Measurements from ENCODE around the gene XRCC2.
"Not testable (repeated sequence)": the region's sequence is repeated elsewhere in the genome, so short reads cannot be mapped to it uniquely, and the experiment has no call there.

The XRCC2 gene

DNA sequence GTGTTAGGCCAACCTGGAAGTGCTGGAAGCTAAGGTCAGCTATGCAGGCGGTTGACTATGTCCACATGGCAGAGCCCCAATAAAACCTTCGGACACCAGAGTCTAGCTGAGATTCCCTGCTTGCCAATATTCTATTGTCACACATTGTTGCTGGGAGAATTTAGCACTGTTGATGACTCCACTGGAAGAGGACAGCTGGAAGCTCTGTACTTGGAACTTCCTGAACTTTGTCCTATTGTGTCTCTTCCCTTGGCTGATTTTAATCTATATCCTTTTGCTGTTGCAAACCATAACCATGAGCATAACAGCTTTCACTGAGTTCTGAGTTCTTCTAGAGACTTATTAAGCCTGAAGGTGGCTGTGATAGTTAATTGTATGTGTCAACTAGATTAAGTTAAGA, 12.0 kb downstream of the XRCC2 start:
- no peak for DNase-seq

- DNase-seq, result no peak
Observed at GRCh38 chr7:152663148-152663740, 12.7 kb downstream of the XRCC2 start.

GRCh38 chr7:152661479-152661878, 14.5 kb downstream of the XRCC2 start:
- DNase-seq, result no peak

DNA sequence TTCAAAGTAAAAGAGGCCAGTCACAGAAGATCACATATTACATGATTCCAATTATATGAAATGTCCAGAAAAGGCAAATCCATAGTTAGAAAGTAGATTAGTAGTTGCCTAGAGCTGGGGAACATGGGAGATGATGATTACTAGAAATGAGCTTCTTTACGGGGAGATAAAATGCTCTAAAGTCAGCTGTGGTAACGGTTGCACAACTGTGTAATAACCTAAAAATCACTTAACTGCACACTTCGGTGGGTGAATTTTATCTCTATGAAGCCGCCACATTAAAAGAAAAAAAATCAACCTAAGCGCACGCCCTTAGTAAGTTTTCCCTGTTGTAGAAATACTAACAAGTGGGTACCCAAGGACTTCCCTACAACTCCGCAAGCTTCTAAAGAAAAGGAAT, 15.9 kb downstream of the XRCC2 start:
- no peak for DNase-seq

DNA sequence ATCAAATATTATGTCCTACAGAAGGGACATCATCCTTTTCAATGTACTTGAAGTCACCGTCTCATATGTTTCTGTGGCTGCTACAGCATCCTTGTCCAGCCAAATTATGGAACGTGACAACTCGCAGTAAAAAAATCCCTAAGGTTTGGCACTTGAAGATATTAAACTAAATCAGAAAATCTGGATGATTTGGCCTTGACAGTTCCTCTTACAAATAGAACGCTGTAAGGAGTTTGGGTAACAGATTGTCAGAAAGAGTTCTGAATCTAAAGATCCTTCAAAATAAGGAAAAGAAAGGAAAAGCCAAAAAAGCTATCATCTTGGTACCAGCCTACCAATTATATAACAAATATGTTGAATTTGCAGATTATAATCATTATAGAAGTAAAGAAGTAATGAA, 21.0 kb downstream of the XRCC2 start:
- no peak for DNase-seq

GRCh38 chr7:152649220-152649619, 26.7 kb downstream of the XRCC2 start:
- no peak for DNase-seq

GRCh38 chr7:152647009-152647408, 28.9 kb downstream of the XRCC2 start:
- no peak for DNase-seq

DNA sequence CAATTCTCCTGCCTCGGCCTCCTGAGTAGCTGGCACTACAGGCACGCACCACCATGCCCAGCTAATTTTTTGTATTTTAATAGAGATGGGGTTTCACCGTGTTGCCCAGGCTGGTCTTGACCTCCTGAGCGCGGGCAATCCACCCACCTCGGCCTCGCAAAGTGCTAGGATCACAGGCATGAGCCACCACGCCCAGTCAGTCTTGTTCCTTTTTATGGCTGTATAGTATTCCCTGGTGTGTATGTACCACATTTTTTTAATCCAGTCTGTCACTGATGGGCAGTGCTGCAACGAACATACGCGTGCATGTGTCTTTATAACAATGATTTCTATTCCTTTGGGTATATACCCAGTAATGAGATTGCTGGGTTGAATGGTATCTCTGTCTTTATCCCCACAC, 29.4 kb downstream of the XRCC2 start:
- not testable (repeated sequence) for DNase-seq

- DNase-seq, result no peak
Observed at GRCh38 chr7:152643979-152644559, 31.9 kb downstream of the XRCC2 start.

GRCh38 chr7:152641384-152641783, 34.6 kb downstream of the XRCC2 start:
- DNase-seq, result no peak

DNA sequence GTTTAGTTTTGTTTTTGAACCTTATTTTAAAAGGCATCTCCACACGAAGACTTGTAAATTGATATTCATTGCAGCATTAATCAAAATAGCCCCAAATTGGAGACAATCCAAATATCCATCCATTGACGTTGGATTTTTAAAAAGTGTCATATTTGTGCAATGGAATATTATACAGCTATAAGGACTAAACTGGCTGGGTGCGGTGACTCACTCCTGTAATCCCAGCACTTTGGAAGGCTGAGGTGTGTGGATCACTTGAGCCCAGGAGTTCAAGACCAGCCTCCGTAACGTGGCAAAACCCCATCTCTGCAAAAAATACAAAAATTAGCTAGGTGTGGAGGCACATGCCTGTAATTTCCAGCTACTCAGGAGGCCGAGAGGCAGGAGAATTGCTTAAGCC, 35.1 kb downstream of the XRCC2 start:
- DNase-seq, result no peak

- no peak for DNase-seq
Observed at GRCh38 chr7:152637920-152638580, 37.9 kb downstream of the XRCC2 start.

DNA sequence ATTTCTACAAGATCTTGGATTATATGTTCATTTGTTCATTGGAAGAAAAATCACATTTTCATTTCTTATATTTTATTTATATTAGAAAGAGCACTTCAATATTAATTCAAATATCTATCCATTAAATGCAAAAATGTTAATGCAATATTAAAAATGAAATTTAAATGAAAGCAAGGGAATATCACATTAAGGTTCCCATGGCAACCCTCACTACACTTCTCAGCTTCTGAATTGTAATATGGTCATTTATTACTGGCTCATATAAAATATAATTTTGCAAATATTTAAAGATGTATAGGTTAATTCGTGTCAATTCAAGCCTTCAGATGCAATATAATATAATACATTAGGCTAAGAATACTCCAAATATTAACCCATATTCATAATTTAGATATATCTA, 38.8 kb downstream of the XRCC2 start:
- DNase-seq, result no peak

DNA sequence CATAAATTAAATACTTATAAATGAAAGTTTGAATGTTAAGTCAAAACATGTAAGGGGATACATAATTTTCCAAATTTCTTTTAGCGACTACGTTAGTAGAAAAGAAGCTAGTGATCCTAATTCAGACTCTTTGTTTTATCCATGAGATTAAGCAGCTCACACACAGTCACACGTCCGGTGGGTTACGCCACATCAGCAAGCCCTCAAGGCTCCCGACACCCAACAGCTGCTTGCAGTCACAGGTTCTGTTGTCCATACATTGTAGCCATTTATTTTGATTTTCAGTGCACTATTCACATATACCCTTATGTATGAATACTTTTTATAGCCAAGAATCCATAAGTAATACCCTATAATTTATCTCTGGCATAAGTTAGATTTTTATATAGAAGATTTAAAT, 39.5 kb downstream of the XRCC2 start:
- no peak for DNase-seq

GRCh38 chr7:152633504-152633903, 42.4 kb downstream of the XRCC2 start:
- no peak for DNase-seq

GRCh38 chr7:152633072-152633471, 42.9 kb downstream of the XRCC2 start:
- no peak for DNase-seq

DNA sequence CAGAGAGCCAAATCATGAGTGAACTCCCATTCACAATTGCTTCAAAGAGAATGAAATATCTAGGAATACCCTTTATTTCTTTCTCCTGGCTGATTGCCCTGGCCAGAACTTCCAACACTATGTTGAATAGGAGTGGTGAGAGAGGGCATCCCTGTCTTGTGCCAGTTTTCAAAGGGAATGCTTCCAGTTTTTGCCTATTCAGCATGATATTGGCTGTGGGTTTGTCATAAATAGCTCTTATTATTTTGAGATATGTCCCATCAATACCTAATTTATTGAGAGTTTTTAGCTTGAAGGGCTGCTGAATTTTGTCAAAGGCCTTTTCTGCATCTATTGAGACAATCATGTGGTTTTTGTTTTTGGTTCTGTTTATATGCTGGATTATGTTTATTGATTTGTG, 47.2 kb downstream of the XRCC2 start:
- DNase-seq, result not testable (repeated sequence)

DNA sequence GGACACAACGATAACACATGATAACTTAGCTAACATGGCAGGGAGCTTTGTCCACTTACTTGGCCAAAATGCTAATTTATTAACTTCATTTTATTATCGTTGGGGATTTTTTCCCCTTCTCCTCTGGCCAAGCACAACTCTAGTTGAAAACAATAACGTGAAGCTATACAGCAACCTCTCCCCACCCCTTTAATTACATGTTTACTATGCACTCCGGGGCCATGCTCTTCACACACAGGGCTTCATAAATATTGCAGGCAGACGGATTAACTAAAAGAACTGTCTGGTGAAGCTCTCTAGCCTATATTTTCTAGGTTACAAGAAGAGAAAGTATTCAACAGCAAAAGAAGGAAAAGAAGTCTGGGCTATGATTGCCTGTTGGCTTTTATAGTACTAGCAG, 51.7 kb downstream of the XRCC2 start:
- DNase-seq, result no peak

GRCh38 chr7:152621426-152621825, 54.5 kb downstream of the XRCC2 start:
- DNase-seq, result no peak

GRCh38 chr7:152619027-152619739, 56.8 kb downstream of the XRCC2 start:
- DNase-seq, result no peak

- DNase-seq, result no peak
Observed at GRCh38 chr7:152618427-152618826, 57.5 kb downstream of the XRCC2 start.

DNA sequence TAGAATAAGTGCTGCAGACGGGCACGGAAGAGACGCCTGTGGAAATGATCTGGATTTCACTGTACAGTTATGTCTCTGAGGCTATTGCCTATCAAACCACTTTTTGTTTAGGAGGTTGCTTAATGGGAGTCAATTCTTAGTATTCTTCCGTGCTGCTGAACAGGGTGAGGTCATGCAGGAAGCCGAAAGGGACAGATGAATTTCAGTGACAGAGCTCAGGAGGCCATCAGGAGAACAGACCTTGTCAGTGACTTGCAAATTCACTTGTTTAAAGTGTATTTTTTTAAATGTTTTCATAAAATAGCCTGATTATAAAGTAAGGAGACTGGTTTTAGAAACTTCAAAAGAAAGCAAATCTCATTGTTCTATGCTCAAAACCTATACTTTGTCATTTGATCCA, 58.9 kb downstream of the XRCC2 start:
- DNase-seq, result no peak

- DNase-seq, result no peak
Observed at GRCh38 chr7:152615031-152615741, 60.8 kb downstream of the XRCC2 start.
